ENCODE measurements around the gene GABRE.

DNA sequence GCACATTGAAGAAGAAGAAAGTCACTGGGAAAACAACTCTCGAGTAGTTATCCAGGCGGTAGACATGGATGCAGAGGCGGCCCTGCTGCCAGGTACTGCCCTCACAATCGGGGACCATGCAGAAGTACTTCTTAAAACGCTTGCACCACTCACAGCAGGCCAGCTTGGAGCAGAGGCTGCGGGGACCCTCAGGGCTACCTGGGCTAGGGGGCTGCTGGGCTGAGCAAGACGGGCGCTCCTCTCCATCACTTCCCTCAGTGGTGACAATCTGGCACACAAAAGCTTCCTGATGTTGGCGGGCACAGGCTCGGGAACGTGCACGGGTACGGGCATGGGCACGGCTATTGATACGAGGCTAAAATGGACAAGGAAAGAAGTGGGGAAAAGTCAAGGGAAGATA lies 19.7 kb downstream of the GABRE start:
- TF ChIP-seq EZH2 (IDR thresholded peaks at IDR 0.05; ENCODE audit: insufficient read depth, poor library complexity, severe bottlenecking) (no peak), EZH2phosphoT487 (IDR thresholded peaks at IDR 0.05; ENCODE audit: insufficient read depth, low read depth) (no peak)

Measured in GM23248 (cell line).